Measurements from ENCODE around the gene ERAS.
A peak's percentile ranks its signal among the peaks of the same experiment; 100 is the strongest.

ERAS gene

GRCh38 chrX:48801280-48802088 is 24.8 kb upstream of the ERAS start, which contains the start of gene HDAC6:
Gene HDAC6, plus strand, starts transcription at chrX:48802067. Its CDS starts 626 bp downstream, at chrX:48802693.
- DNase-seq (ENCODE audit: low read depth) = peak; percentile 99
- peak within 1 kb of the TSS; percentile 90 for H3K4me3 ChIP-seq (ENCODE audit: low read depth, low read length)
- TF ChIP-seq MYC (IDR thresholded peaks at IDR 0.05; ENCODE audit: low read depth, low read length) (0 out of 2 replicates have a peak, but pooled peaks have one; percentile 4), CTCF (IDR thresholded peaks at IDR 0.05; ENCODE audit: low read depth, low read length) (no peak), POLR2A (IDR thresholded peaks at IDR 0.05; ENCODE audit: extremely low read depth, insufficient read length) (peak; percentile 62), MAX (IDR thresholded peaks at IDR 0.05; ENCODE audit: low read depth, low read length) (peak; percentile 61; the same call in 1 of the 2 replicates)

GRCh38 chrX:48802089-48802904 is 24.0 kb upstream of the ERAS start:
- DNase-seq (ENCODE audit: low read depth) = peak; percentile 86
- TF ChIP-seq POLR2A (IDR thresholded peaks at IDR 0.05; ENCODE audit: extremely low read depth, insufficient read length) (no peak), CTCF (IDR thresholded peaks at IDR 0.05; ENCODE audit: low read depth, low read length) (no peak), MAX (IDR thresholded peaks at IDR 0.05; ENCODE audit: low read depth, low read length) (no peak), MYC (IDR thresholded peaks at IDR 0.05; ENCODE audit: low read depth, low read length) (no peak)
- peak overlapping the region; percentile 72 for H3K4me3 ChIP-seq (ENCODE audit: low read depth, low read length)

- peak overlapping the region; percentile 72 for H3K4me3 ChIP-seq (ENCODE audit: low read depth, low read length)
- DNase-seq (ENCODE audit: low read depth) = no peak
- TF ChIP-seq MAX (IDR thresholded peaks at IDR 0.05; ENCODE audit: low read depth, low read length) (no peak), POLR2A (IDR thresholded peaks at IDR 0.05; ENCODE audit: extremely low read depth, insufficient read length) (no peak), CTCF (IDR thresholded peaks at IDR 0.05; ENCODE audit: low read depth, low read length) (no peak), MYC (IDR thresholded peaks at IDR 0.05; ENCODE audit: low read depth, low read length) (no peak)
These were observed 23.5 kb upstream of the ERAS start for GRCh38 chrX:48802905-48803200.

GRCh38 chrX:48806081-48806480 is 20.2 kb upstream of the ERAS start:
- H3K4me3 ChIP-seq (ENCODE audit: low read depth, low read length) = no peak overlapping the region
- DNase-seq (ENCODE audit: low read depth) = peak; percentile 27
- no peak for TF ChIP-seq POLR2A (IDR thresholded peaks at IDR 0.05; ENCODE audit: extremely low read depth, insufficient read length)
- TF ChIP-seq MYC (IDR thresholded peaks at IDR 0.05; ENCODE audit: low read depth, low read length) = no peak
- no peak for TF ChIP-seq MAX (IDR thresholded peaks at IDR 0.05; ENCODE audit: low read depth, low read length)
- no peak for TF ChIP-seq CTCF (IDR thresholded peaks at IDR 0.05; ENCODE audit: low read depth, low read length)

- H3K4me3 ChIP-seq (ENCODE audit: low read depth, low read length) = no peak overlapping the region
- peak; percentile 49 for DNase-seq (ENCODE audit: low read depth)
- TF ChIP-seq MAX (IDR thresholded peaks at IDR 0.05; ENCODE audit: low read depth, low read length) (no peak), CTCF (IDR thresholded peaks at IDR 0.05; ENCODE audit: low read depth, low read length) (no peak), MYC (IDR thresholded peaks at IDR 0.05; ENCODE audit: low read depth, low read length) (no peak), POLR2A (IDR thresholded peaks at IDR 0.05; ENCODE audit: extremely low read depth, insufficient read length) (no peak)
These were observed 12.7 kb upstream of the ERAS start for GRCh38 chrX:48813644-48814043.
